GM21528 (cell line): ENCODE measurements around the gene GNAO1.

Experiments
- ATAC-seq: cut with Tn5 transposase; IDR thresholded peaks from one replicate; pipeline ENCODE4 v1.9.1; 2021; ENCODE audit warnings: mild to moderate bottlenecking, moderate library complexity; ENCODE audit not compliant: unreplicated experiment, low FRiP score

The GNAO1 gene

DNA sequence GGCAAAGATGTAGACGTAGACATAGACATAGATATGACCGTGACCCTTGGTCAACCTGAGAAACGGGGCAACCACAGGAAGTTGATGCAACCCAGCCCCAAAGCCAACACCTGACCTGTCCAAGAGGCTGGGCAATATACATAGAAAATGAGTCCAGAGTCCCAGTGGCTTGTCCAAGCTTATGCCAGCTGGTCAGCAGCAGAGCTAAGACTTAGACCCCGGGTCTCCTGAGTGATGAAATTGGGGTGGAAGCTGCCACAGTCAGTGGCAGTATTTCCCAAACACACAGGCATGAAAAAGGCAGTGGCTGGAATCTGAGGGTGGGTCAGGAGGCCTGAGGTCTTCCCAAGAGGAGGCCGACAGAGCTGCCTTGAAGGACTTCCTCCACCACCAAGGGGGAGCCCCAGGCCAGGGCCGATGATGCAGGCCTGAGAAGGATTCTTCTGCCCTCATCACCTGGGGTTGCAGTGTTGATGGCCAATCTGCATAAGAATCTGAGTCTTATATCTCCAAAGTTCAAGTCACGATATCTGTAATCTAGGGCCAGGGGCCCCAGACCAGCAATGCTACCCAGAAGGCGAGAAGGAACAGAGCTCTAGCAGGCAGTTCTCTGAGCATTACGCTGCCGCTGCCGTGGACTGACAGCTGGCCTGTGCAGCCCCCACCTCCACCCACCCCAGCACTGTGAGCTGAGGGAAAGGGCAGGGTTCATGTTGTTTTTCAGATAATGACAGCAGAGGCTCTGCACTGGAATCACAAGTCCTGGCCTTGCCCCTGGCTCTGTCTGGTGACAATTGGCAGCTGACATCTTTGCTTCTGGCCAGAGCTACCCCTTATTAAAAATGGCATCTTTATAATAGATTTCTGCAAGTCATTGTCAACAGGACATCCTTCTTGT is 72.7 kb downstream of the GNAO1 start:
- no peak for ATAC-seq

DNA sequence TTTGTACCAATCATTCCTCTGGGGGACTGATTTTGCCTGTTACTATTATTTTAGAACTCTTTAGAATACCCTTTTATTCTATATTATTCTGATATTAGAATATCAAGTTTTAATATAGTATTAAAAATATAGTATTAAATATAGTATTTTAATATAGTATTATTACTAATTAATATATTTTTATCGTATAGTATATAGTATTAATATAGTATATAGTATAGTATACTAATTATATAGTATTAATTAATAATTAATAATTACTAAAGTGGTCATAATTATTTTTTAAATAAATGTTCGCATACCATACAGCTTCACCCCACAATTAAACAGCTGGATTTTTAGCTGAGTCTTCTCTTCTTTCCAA is 73.3 kb downstream of the GNAO1 start:
- no peak for ATAC-seq

- no peak for ATAC-seq
Measured at GRCh38 chr16:56265184-56265583, 73.9 kb downstream of the GNAO1 start.

DNA sequence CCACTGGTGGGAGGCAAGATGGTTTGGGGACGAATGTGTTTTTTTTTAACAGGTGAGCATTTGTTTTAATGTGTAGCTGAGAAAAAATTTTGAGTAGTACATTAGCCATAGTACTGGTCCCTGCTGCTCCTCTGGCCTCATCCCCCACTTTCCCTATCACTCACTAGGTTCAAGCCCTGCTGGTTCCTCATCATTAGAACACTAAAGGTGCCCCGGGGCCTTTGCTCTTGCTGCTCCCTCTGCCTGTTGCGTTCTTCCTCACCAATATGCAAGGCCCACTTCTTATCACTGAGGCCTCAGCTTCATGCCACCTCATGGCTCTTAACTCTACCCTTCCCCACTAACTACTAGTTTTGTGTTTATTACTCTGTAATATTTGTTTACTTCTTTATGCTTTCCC is 74.5 kb downstream of the GNAO1 start:
- ATAC-seq, result no peak

DNA sequence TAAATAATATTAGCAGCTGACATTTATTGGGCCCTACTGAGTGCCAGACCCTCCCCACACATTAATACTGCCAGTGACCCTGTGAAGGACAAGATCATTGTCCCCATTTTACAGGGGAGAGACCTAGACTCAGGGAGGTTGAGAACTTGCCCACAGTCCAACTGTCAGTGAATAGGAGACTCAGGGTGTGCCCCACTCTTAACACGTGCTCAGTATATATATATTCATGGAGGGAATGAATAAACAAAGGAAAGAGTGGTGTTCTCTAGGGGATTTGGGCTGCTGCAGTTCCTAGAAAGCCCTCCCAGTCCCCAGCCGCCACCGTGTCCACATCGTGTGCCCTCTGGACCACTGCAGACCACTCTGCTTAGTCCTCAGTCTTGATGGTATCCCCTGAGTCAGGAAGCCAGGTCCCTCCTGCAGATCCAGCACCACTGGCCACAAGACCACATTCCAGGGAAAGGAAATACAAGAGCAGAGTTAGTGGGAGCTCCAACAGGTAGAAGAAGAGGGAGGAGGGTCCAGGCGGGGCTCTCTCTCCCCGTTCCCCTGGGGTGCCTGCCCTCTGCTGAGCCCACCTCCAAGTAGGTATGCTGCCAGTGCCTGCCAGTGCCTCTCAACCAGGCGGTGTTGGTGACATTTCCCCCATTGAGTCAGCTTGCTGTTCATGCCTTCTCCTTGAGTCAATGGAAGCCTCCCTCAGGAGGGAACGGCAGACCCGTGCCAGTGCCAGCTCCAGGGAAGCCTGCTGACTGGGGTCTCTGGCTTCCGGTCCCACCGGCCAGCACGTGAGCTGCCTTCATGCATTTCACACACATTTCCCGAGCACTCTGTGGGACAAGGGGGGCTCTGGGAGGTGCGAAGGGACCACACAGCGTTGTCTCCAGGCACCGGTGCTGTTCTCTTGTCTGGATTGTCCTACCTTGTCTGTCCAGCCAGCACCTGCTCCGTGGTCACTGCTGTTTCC is 75.6 kb downstream of the GNAO1 start:
- no peak for ATAC-seq

GRCh38 chr16:56267888-56268287 is 76.6 kb downstream of the GNAO1 start:
- no peak for ATAC-seq

DNA sequence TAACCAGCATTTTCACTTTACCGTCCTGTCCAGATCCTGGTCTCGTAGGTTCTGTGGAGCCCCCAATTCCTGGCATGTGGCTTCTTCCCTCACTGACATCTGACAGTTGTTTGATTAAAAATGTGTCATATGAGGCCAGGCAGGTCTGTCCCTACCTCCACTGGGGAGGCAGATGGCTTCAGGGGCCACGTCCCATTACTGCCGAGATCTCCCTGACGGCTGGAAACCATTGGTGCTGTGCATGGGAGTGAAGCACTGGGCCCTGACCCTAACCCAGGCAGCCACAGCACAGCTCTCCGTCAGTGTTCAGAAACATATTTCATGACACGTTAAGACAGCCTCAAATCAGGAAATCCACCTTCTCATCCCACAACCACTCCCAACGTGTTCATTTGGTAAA is 77.5 kb downstream of the GNAO1 start:
- ATAC-seq, result no peak

DNA sequence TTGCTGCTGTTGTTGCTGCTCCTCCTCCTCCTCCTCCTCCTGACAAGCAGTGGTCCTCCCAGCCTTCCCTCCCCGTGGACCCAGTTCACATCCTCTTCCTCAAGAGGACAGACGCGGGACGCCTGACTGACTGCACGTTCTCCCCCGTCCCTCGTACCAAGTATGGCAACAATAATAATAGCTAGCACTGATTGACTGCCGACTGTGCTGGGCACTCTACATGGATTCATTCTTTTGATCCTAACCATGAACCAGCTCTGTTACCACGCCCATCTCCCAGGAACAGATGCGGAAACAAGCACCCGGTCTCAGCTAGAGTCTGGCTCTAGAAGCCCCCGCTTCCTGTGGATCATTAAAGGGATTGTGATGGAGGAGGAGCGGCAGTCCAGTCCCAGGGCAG is 78.0 kb downstream of the GNAO1 start:
- ATAC-seq, result no peak

DNA sequence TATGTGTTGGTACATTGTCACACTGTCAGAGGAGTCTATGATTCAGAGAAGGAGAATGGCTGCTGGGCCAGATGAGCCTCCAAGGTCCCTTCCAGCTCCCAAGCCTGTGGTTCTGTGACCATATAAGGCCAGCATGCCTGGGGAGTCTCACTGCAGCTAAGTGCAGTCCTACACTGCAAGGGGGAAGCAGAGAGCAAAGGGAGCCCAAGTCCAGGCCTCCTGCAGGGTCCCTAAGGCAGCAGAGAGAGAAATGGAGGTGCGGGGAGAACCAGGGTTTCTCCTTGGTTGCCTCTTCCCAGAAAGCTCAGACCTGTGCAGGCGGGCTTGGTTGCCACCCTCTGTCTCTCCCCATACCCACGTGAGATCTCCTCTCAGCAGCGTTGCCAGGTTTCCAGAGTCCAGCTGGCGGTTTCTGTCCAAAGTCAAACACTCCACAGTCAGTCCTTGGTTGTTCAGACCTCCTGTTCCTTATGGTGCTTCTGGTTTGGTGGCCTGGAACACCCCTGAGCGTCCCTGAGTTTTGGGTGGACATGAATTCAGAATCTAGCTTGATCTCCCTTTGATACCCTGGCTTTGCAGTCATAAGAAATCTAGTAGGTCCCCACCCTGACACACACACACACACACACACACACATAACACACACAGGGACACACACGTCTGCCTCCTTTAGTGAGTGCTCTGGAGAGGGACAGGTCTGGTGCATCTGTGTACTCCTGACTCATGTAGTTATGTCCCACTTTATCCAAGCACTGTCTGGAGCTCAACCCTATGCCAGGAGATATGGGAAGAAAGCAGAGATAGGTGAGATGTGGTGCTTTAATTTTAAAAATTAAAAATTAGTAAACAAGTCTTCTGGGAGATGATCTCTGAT is 78.8 kb downstream of the GNAO1 start:
- no peak for ATAC-seq

- ATAC-seq, result no peak
Measured at GRCh38 chr16:56270828-56271227, 79.5 kb downstream of the GNAO1 start.

- no peak for ATAC-seq
Measured at GRCh38 chr16:56272583-56272894, 81.2 kb downstream of the GNAO1 start.

DNA sequence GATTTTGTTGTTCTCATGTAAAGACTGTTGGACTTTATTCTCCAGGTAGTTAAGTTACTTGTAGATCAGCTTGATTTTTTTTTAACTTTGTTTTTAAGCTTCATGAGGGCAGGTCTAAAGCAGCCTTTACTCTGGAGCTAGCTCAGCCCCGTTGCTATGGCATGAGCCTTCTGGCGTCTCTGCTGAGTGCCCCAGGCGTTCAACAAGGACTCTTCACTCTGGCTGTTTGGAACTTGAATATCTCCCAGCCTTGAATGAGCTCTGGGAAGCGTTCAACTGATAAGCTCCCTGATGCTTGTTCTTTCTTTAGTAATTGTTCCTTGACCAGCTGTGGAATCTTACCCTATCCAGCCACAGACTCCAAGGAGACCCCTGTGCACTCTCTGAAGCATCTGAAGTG is 82.3 kb downstream of the GNAO1 start:
- ATAC-seq, result no peak

GRCh38 chr16:56274369-56274768 is 83.1 kb downstream of the GNAO1 start:
- no peak for ATAC-seq

DNA sequence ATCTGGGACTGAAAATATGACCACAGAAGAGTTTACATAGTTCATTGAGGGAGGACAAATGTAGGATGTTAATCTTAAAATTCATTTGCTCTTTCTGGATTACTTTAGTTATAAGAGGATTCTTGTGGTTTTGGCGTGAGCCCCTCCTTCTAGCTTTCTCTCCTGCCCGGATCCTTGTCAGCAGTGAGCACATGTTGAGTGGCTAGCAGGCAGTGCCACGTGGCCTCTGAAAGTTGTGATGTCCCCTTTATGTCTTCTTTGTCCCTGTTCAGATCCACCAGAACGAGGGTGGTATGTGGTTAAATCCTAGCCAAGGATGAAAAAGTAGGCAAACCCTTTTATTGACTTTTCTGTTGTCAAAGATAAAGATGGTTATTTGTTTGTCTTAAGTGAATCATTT is 83.8 kb downstream of the GNAO1 start:
- ATAC-seq, result no peak

- ATAC-seq, result no peak
Measured at GRCh38 chr16:56275801-56276200, 84.5 kb downstream of the GNAO1 start.

DNA sequence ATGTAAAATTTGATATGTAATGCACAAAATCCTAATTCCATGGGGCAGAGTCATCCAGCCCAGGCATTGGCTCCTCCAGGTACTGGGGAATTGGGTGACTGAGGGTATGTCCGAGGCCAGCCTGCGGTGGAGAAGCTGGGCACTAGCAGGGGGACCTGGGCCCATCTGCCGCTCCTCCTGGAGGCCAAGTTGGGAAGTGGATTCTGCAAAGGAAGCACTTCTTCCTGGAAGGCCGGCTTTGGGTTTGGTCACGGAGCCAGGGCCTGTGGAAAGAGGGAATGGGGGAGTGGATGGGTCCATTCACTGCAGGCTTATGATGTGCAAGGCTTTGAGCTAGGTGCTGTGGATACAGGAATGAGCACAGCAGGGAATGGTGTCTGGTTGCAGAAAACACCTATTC is 85.8 kb downstream of the GNAO1 start:
- ATAC-seq, result no peak

DNA sequence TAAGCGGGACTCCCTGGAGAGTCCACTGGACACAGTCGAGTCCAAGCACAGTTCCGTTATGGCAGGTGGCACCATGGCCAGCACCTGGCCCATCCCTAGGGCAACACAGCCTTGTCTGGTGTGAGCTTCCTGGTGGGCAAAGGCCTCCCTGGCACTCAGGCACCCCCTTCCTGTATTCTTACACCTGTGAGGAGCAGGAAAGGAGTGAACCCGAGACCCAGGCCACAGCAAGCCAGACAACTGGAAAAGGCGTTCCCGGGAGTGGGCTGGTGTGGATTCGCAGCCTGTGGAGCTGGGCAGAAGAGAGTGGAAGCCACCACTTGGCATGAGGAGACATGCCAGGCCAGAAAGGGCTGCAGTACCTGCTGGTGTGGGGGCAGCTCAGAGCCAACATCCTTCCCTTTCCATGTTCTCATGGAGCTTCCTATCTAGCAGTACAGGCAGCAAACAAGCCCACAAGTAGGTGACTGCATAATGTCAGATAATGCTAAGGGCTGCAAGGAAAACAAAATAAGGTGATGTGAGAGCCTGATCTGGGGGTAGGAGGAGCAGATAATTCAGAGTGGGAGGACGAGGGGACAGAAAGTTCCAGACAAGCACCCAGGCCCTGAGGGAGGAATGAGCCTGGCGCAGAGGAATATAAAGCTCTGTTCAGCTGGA is 87.0 kb downstream of the GNAO1 start:
- ATAC-seq, result no peak

GRCh38 chr16:56279132-56279531 is 87.8 kb downstream of the GNAO1 start:
- no peak for ATAC-seq

DNA sequence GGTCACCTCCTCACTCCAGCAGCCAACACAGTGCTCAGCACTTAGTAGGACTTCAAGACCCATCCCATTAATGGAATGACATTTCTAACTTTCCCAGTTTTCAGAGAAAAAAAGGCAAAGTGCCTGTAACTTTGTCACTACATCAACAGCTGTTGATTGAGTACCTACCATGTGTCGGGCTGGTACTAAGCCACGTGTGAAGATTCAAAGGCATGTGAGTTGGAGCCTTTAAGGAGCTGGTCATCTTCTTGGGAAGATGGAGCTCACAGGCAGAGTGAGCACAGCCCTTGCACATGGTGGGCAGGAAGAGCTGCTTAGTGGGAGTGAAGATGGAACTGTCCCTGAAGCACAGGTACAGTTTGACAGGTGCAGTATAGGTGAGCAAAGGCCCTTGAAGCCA is 88.6 kb downstream of the GNAO1 start:
- no peak for ATAC-seq

GRCh38 chr16:56281249-56281805 is 90.0 kb downstream of the GNAO1 start:
- no peak for ATAC-seq
